ENCODE data around the gene HYAL3.

HYAL3 gene, protein sequence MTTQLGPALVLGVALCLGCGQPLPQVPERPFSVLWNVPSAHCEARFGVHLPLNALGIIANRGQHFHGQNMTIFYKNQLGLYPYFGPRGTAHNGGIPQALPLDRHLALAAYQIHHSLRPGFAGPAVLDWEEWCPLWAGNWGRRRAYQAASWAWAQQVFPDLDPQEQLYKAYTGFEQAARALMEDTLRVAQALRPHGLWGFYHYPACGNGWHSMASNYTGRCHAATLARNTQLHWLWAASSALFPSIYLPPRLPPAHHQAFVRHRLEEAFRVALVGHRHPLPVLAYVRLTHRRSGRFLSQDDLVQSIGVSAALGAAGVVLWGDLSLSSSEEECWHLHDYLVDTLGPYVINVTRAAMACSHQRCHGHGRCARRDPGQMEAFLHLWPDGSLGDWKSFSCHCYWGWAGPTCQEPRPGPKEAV

DNA sequence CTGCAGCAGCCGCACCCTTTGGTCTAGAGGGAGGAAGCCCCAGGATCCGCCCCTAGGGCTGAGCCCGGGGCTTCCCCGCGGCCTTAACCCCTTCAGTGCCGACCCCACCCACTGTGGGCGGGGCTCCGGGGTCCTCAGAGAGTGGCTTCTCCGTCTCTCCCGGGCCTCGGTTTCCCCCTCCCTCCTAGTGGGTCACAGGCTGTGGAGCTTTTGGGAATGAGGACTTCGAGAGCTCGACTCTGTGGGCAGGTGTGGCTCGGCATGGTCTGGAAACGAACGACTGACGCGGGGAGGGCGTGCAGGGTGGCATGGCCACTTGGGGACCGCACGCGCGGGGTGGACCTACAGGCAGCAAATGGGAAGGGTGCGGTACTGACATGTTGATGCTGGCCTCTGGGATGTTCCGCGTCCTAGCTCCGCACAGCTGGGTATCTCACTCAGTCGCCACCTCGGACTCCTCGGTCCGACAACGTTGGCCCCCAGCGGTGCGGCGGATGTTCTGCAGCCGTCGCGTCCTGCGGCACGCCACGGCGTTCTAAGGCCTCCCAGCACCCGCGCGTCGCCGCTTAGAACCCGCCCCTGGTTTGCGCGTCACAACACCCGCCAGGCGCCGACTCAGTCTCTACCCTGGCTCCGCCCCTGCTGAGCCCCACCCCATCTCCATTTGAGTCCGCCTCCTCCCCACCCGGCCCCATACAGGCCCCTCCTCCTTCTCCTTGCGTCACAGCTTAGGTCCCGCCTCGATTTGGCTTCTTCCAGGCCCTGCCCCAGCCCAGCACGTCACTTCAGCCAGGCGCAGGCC is at the start of gene HYAL3, which contains the start of gene NAA80:
Gene HYAL3 (minus strand): TSS at position 570 of the 802 bp plus-strand sequence. CDS start 3,803 bp downstream, outside the sequence.
Gene NAA80 (minus strand): TSS at position 570 of the 802 bp plus-strand sequence. CDS start 1,942 bp downstream, outside the sequence.
- TF ChIP-seq CTCF (IDR thresholded peaks at IDR 0.05; ENCODE audit: insufficient read depth, low read length, missing control alignments): peak; percentile 44
- CTCF ChIA-PET: interaction anchor here (1.0 to 3.5 kb wide), 16 partner anchors 10 to 177 kb away, joined by 3 to 12 read pairs (median 5); partner anchors contain the start of gene HYAL2
- peak; percentile 97 for DNase-seq (ENCODE audit: low read depth, low spot score)
- H3K4me3 ChIP-seq (ENCODE audit: low read depth, low read length): peak within 1 kb of the TSS; percentile 96
- POLR2A ChIA-PET: interaction anchor here (0.5 to 1.6 kb wide), 6 partner anchors 11 to 268 kb away, joined by 3 to 6 read pairs (median 4); partner anchors contain the start of gene C3orf18

DNA sequence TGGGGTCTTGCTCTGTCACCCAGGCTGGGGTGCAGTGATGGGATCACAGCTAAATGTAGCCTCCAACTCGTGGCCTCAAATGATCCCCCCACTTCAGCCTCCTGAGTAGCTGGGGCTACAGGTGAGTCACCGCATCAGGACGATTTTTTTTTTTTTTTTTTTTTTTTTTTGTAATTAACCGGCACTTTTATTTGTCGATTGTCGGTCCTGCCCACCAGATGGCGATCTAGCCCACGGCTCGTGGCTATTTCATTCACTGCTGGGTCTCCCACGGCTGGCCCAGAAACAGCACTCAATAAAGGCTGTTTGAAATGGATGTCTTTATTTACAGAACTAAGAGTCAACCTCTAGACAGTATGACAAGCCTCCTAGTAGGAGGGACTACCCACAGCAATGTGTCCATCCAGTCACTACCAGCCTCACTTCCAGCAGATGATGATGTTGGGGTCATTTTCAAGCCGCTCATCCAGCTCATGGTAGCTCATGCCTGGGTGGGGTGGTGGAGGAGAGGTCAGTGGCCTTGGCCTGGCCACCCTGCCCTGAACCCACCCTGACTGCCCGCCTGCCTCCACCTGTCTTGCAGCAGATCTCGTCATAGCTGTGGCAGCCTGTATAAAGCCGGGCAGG is 48.1 kb upstream of the HYAL3 start:
- DNase-seq (ENCODE audit: low read depth, low spot score): no peak
- ChIA-PET CTCF (interaction anchor here (0.7 to 16.7 kb wide), 17 partner anchors 9 to 268 kb away, joined by 3 to 473 read pairs (median 5); partner anchors contain the start of genes C3orf18, HEMK1, MAPKAPK3 and TMEM115), POLR2A (no interaction called here)
- H3K4me3 ChIP-seq (ENCODE audit: low read depth, low read length): no peak overlapping the region
- peak; percentile 54 for TF ChIP-seq CTCF (IDR thresholded peaks at IDR 0.05; ENCODE audit: insufficient read depth, low read length, missing control alignments)

- CTCF ChIA-PET: interaction anchor here (1.0 to 16.7 kb wide), 6 partner anchors 8 to 269 kb away, joined by 3 to 473 read pairs (median 10); partner anchors contain the start of gene MAPKAPK3
- DNase-seq (ENCODE audit: low read depth, low spot score): no peak
- H3K4me3 ChIP-seq (ENCODE audit: low read depth, low read length): peak within 1 kb of the TSS; percentile 61
- POLR2A ChIA-PET: interaction anchor here (1.2 kb wide), 1 partner anchor 8 kb away, joined by 4 read pairs; no protein-coding TSS in a partner anchor
- no peak for TF ChIP-seq CTCF (IDR thresholded peaks at IDR 0.05; ENCODE audit: insufficient read depth, low read length, missing control alignments)
These were observed 46.5 kb upstream of the HYAL3 start, which contains the start of gene ZMYND10 for GRCh38 chr3:50345586-50346234. ZMYND10 (minus strand) TSS chr3:50345732; CDS start chr3:50345579, 153 bp downstream.

DNA sequence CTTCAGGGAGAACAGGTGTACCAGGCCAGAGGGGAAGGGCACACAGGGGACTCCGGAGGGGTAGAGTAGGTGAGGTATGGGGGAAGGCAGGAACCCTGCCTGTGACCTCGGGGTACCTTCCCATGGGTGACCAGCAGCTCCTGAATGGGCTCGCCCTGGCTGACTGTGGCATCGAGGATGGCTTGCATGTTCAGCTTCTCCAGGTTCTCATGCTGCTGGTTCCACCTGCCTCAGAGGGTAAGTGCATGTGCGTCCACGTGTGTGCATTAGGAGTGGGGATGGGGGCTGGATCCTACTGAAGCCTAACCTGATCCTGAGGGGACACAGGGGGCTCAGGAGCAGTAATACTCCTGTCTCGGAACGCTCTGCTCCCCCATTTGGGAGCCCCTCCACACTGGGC is 45.8 kb upstream of the HYAL3 start:
- DNase-seq (ENCODE audit: low read depth, low spot score): no peak
- TF ChIP-seq CTCF (IDR thresholded peaks at IDR 0.05; ENCODE audit: insufficient read depth, low read length, missing control alignments): no peak
- ChIA-PET CTCF (interaction anchor here (0.7 to 16.7 kb wide), 5 partner anchors 8 to 270 kb away, joined by 3 to 473 read pairs (median 16); partner anchors contain the start of gene MAPKAPK3), POLR2A (interaction anchor here (1.2 kb wide), 1 partner anchor 9 kb away, joined by 4 read pairs; no protein-coding TSS in a partner anchor)
- H3K4me3 ChIP-seq (ENCODE audit: low read depth, low read length): peak overlapping the region; percentile 61

GRCh38 chr3:50342813-50343633 is 43.8 kb upstream of the HYAL3 start:
- ChIA-PET CTCF (interaction anchor here (0.7 to 16.7 kb wide), 4 partner anchors 8 to 202 kb away, joined by 3 to 473 read pairs (median 10); partner anchors contain the start of genes CYB561D2 and NPRL2), POLR2A (interaction anchor here (0.5 kb wide), 1 partner anchor 10 kb away, joined by 3 read pairs; no protein-coding TSS in a partner anchor)
- DNase-seq (ENCODE audit: low read depth, low spot score): no peak
- no peak overlapping the region for H3K4me3 ChIP-seq (ENCODE audit: low read depth, low read length)
- no peak for TF ChIP-seq CTCF (IDR thresholded peaks at IDR 0.05; ENCODE audit: insufficient read depth, low read length, missing control alignments)
